GM21528 (cell line): ENCODE results near the gene ZNF487.
"Not testable (repeated sequence)": the region's sequence is repeated elsewhere in the genome, so short reads cannot be mapped to it uniquely, and the experiment has no call there.

ENCODE experiments used
- ATAC-seq: cut with Tn5 transposase; IDR thresholded peaks from one replicate; pipeline ENCODE4 v1.9.1; 2021; ENCODE audit warnings: mild to moderate bottlenecking, moderate library complexity; ENCODE audit not compliant: unreplicated experiment, low FRiP score

The ZNF487 gene

GRCh38 chr10:43436291-43437140 lies at the start of gene ZNF487:
Gene ZNF487, plus strand, starts transcription at chr10:43437111. Its CDS starts 38,703 bp downstream, at chr10:43475814.
- ATAC-seq: peak; percentile 97

GRCh38 chr10:43387678-43388032 lies 49.3 kb upstream of the ZNF487 start:
- no peak for ATAC-seq

- ATAC-seq: no peak
Observed at GRCh38 chr10:43389867-43390266, 47.0 kb upstream of the ZNF487 start.

- ATAC-seq: no peak
Observed at GRCh38 chr10:43390333-43390732, 46.6 kb upstream of the ZNF487 start.

GRCh38 chr10:43390759-43391158 lies 46.2 kb upstream of the ZNF487 start:
- ATAC-seq: no peak

GRCh38 chr10:43391496-43391895 lies 45.4 kb upstream of the ZNF487 start:
- no peak for ATAC-seq

GRCh38 chr10:43392748-43393147 lies 44.2 kb upstream of the ZNF487 start:
- ATAC-seq: no peak

GRCh38 chr10:43393186-43393585 lies 43.7 kb upstream of the ZNF487 start:
- ATAC-seq: not testable (repeated sequence)

GRCh38 chr10:43393606-43394360 lies 43.1 kb upstream of the ZNF487 start:
- no peak for ATAC-seq

- ATAC-seq: no peak
Observed at GRCh38 chr10:43394868-43395267, 42.0 kb upstream of the ZNF487 start.

GRCh38 chr10:43395571-43396060 lies 41.3 kb upstream of the ZNF487 start:
- no peak for ATAC-seq

GRCh38 chr10:43396061-43396927 lies 40.6 kb upstream of the ZNF487 start:
- ATAC-seq: peak; percentile 53

GRCh38 chr10:43396928-43397624 lies 39.8 kb upstream of the ZNF487 start:
- peak; percentile 82 for ATAC-seq

GRCh38 chr10:43398939-43399319 lies 38.0 kb upstream of the ZNF487 start:
- ATAC-seq: no peak

GRCh38 chr10:43399320-43400310 lies 37.3 kb upstream of the ZNF487 start:
- no peak for ATAC-seq

- ATAC-seq: no peak
Observed at GRCh38 chr10:43401627-43402026, 35.3 kb upstream of the ZNF487 start.

GRCh38 chr10:43402176-43402575 lies 34.7 kb upstream of the ZNF487 start:
- no peak for ATAC-seq

- ATAC-seq: no peak
Observed at GRCh38 chr10:43402880-43403452, 33.9 kb upstream of the ZNF487 start.
